ENCODE data around the gene KRTAP13-4.

The KRTAP13-4 gene

GRCh38 chr21:30430170-30430655, at the start of gene KRTAP13-4:
Gene KRTAP13-4 (plus strand): TSS chr21:30430220. CDS start chr21:30430276, 56 bp downstream.
- peak; percentile 10 for DNase-seq

- DNase-seq = no peak
Measured at GRCh38 chr21:30382201-30382600, 47.8 kb upstream of the KRTAP13-4 start.

GRCh38 chr21:30391492-30392025, 38.5 kb upstream of the KRTAP13-4 start:
- no peak for DNase-seq

GRCh38 chr21:30395731-30396130, 34.3 kb upstream of the KRTAP13-4 start, which contains the start of gene KRTAP13-1:
Gene KRTAP13-1 (plus strand): TSS chr21:30396031. CDS start chr21:30396087, 56 bp downstream.
- DNase-seq = peak; percentile 80

- DNase-seq = peak; percentile 97
Measured at GRCh38 chr21:30408782-30409494, 21.1 kb upstream of the KRTAP13-4 start.

- no peak for DNase-seq
Measured at GRCh38 chr21:30415993-30416392, 14.0 kb upstream of the KRTAP13-4 start.

GRCh38 chr21:30425826-30426225, 4.2 kb upstream of the KRTAP13-4 start, which contains the start of gene KRTAP13-3:
Gene KRTAP13-3 (minus strand): TSS chr21:30425926. CDS start chr21:30425912, 14 bp downstream.
- DNase-seq = no peak

GRCh38 chr21:30426731-30427130, 3.3 kb upstream of the KRTAP13-4 start:
- DNase-seq = no peak

GRCh38 chr21:30434033-30434631, 4.1 kb downstream of the KRTAP13-4 start:
- DNase-seq = peak; percentile 65

- peak; percentile 91 for DNase-seq
Measured at GRCh38 chr21:30437010-30437565, 7.1 kb downstream of the KRTAP13-4 start.

GRCh38 chr21:30439975-30440374, 10.0 kb downstream of the KRTAP13-4 start, which contains the start of gene KRTAP15-1:
Gene KRTAP15-1 (plus strand): TSS chr21:30440275. CDS start chr21:30440328, 53 bp downstream.
- DNase-seq = no peak

- peak; percentile 14 for DNase-seq
Measured at GRCh38 chr21:30443226-30443625, 13.2 kb downstream of the KRTAP13-4 start.

- DNase-seq = peak; percentile 41
Measured at GRCh38 chr21:30444204-30444603, 14.2 kb downstream of the KRTAP13-4 start.

- DNase-seq = no peak
Measured at GRCh38 chr21:30447056-30447455, 17.0 kb downstream of the KRTAP13-4 start.

GRCh38 chr21:30448514-30448913, 18.5 kb downstream of the KRTAP13-4 start:
- DNase-seq = peak; percentile 6

GRCh38 chr21:30463713-30464112, 33.7 kb downstream of the KRTAP13-4 start:
- peak; percentile 53 for DNase-seq

- DNase-seq = peak; percentile 84
Measured at GRCh38 chr21:30468900-30469714, 39.1 kb downstream of the KRTAP13-4 start.

- no peak for DNase-seq
Measured at GRCh38 chr21:30478004-30478403, 48.0 kb downstream of the KRTAP13-4 start.

- DNase-seq = no peak
Measured at GRCh38 chr21:30479259-30479658, 49.2 kb downstream of the KRTAP13-4 start.

- DNase-seq = peak; percentile 27
Measured at GRCh38 chr21:30480145-30480544, 50.1 kb downstream of the KRTAP13-4 start, which contains the start of gene KRTAP19-1. Gene KRTAP19-1 (minus strand): TSS chr21:30480367. CDS start chr21:30480317, 50 bp downstream.
